GM10266 (cell line): ENCODE results near the gene GPR180.

ENCODE experiments used
- DNase-seq: peaks from one replicate; pipeline ENCODE4 v3.0.0; 2012; ENCODE audit errors: extremely low spot score
- CTCF ChIP-seq: IDR thresholded peaks from 2 replicates; pipeline ENCODE4 v1.5.1; 2012; ENCODE audit warnings: mild to moderate bottlenecking, low read depth; ENCODE audit not compliant: control insufficient read depth, insufficient read depth; ENCODE audit errors: missing control alignments

GPR180 gene

GRCh38 chr13:94583926-94584325 is 17.7 kb upstream of the GPR180 start:
- TF ChIP-seq CTCF: no peak
- no peak for DNase-seq

- DNase-seq: no peak
- no peak for TF ChIP-seq CTCF
Observed at GRCh38 chr13:94585543-94586101, 16.0 kb upstream of the GPR180 start.

- TF ChIP-seq CTCF: no peak
- no peak for DNase-seq
Observed at GRCh38 chr13:94586371-94586770, 15.3 kb upstream of the GPR180 start.

- TF ChIP-seq CTCF: no peak
- no peak for DNase-seq
Observed at GRCh38 chr13:94588541-94588940, 13.1 kb upstream of the GPR180 start.

- no peak for DNase-seq
Observed at GRCh38 chr13:94590744-94591143, 10.9 kb upstream of the GPR180 start.

GRCh38 chr13:94595001-94595949 is 6.4 kb upstream of the GPR180 start:
- DNase-seq: peak; percentile 22

More at GRCh38 chr13:94590744-94591143, 10.9 kb upstream of the GPR180 start:
- TF ChIP-seq CTCF: no peak

More at GRCh38 chr13:94595001-94595949, 6.4 kb upstream of the GPR180 start:
- no peak for TF ChIP-seq CTCF
